ENCODE data around the gene C3orf22. TPM values are rescaled to one million over a fixed set of nuclear protein-coding genes. Genes with fewer than 3 reads are reported as not detected.
A peak's percentile ranks its signal among the peaks of the same experiment; 100 is the strongest.

C3orf22 gene
- total RNA-seq, 1 donor: not detected

GRCh38 chr3:126523745-126524428, 34.8 kb downstream of the C3orf22 start, which contains the start of gene CHST13:
CHST13 (plus strand) TSS chr3:126524155; CDS start chr3:126524333, 178 bp downstream.
- peak; percentile 96 for DNase-seq (ENCODE audit: insufficient read length, low spot score, missing footprints)
- H3K4me2 ChIP-seq (ENCODE audit: insufficient read depth, low read length): peak within 1 kb of the TSS; percentile 72
- peaks cover 24% of the 10 kb centered on the region for H3K27me3 ChIP-seq (ENCODE audit: insufficient read depth, low read length)

GRCh38 chr3:126522363-126522788, 36.4 kb downstream of the C3orf22 start:
- Histone ChIP-seq H3K27me3 (ENCODE audit: insufficient read depth, low read length) (peaks cover 24% of the 10 kb centered on the region), H2AFZ (ENCODE audit: low read length) (no peak overlapping the region), H3K36me3 (ENCODE audit: insufficient read depth, low read length) (no peaks in the 10 kb centered on the region), H4K20me1 (ENCODE audit: insufficient read depth, low read length) (no peaks in the 10 kb centered on the region), H3K27ac (ENCODE audit: low read depth, low read length) (no peak overlapping the region), H3K4me1 (ENCODE audit: insufficient read depth, low read length) (no peaks in the 10 kb centered on the region), H3K4me2 (ENCODE audit: insufficient read depth, low read length) (no peak overlapping the region), H3K9me3 (ENCODE audit: low read depth, low read length) (no peaks in the 10 kb centered on the region), H3K4me3 (ENCODE audit: insufficient read depth, low read length) (no peak overlapping the region), H3K79me2 (ENCODE audit: insufficient read depth, low read length) (no peaks in the 10 kb centered on the region)
- TF ChIP-seq CTCF (IDR thresholded peaks at IDR 0.05; ENCODE audit: extremely low read depth, low read depth, low read length): peak; percentile 81
- peak; percentile 99 for DNase-seq (ENCODE audit: insufficient read length, low spot score, missing footprints)

More at GRCh38 chr3:126523745-126524428, 34.8 kb downstream of the C3orf22 start, which contains the start of gene CHST13:
- Histone ChIP-seq H2AFZ (ENCODE audit: low read length) (peak within 1 kb of the TSS; percentile 47), H4K20me1 (ENCODE audit: insufficient read depth, low read length) (no peaks in the 10 kb centered on the region), H3K9me3 (ENCODE audit: low read depth, low read length) (no peaks in the 10 kb centered on the region), H3K4me3 (ENCODE audit: insufficient read depth, low read length) (peak within 1 kb of the TSS; percentile 58), H3K4me1 (ENCODE audit: insufficient read depth, low read length) (no peaks in the 10 kb centered on the region), H3K36me3 (ENCODE audit: insufficient read depth, low read length) (no peaks in the 10 kb centered on the region), H3K79me2 (ENCODE audit: insufficient read depth, low read length) (no peaks in the 10 kb centered on the region), H3K27ac (ENCODE audit: low read depth, low read length) (no peak within 1 kb of the TSS)
- no peak for TF ChIP-seq CTCF (IDR thresholded peaks at IDR 0.05; ENCODE audit: extremely low read depth, low read depth, low read length)

- H3K4me1 ChIP-seq (ENCODE audit: insufficient read depth, low read length): no peaks in the 10 kb centered on the region
- no peaks in the 10 kb centered on the region for H3K36me3 ChIP-seq (ENCODE audit: insufficient read depth, low read length)
- peak; percentile 76 for DNase-seq (ENCODE audit: insufficient read length, low spot score, missing footprints)
- H3K79me2 ChIP-seq (ENCODE audit: insufficient read depth, low read length): no peaks in the 10 kb centered on the region
- no peak overlapping the region for H3K27ac ChIP-seq (ENCODE audit: low read depth, low read length)
- no peaks in the 10 kb centered on the region for H4K20me1 ChIP-seq (ENCODE audit: insufficient read depth, low read length)
- H3K27me3 ChIP-seq (ENCODE audit: insufficient read depth, low read length): peaks cover 24% of the 10 kb centered on the region
- no peak for TF ChIP-seq CTCF (IDR thresholded peaks at IDR 0.05; ENCODE audit: extremely low read depth, low read depth, low read length)
- no peak overlapping the region for H2AFZ ChIP-seq (ENCODE audit: low read length)
- no peak overlapping the region for H3K4me2 ChIP-seq (ENCODE audit: insufficient read depth, low read length)
- H3K9me3 ChIP-seq (ENCODE audit: low read depth, low read length): no peaks in the 10 kb centered on the region
- no peak overlapping the region for H3K4me3 ChIP-seq (ENCODE audit: insufficient read depth, low read length)
Measured at GRCh38 chr3:126521122-126521891, 37.4 kb downstream of the C3orf22 start.
